T47D (cell line): ENCODE results near the gene SPATA31A3.
"Not testable (repeated sequence)": the region's sequence is repeated elsewhere in the genome, so short reads cannot be mapped to it uniquely, and the experiment has no call there.

Experiments used
- DNase-seq, 2 experiments: peaks; one replicate each; pipeline versions ENCODE4 v3.0.0 to v3.0.0-alpha.2; 2011 to 2012; ENCODE audit warnings: low read depth in 1 of 2, low spot score in 1 of 2
- in situ Hi-C: cut with HindIII; loops from 2 replicates; pipeline ENCODE4 v1.10.0; 2016; ENCODE audit warnings: low sequenced_read_pairs, low pct_unique_long_range_greater_than_20kb

The SPATA31A3 gene

DNA sequence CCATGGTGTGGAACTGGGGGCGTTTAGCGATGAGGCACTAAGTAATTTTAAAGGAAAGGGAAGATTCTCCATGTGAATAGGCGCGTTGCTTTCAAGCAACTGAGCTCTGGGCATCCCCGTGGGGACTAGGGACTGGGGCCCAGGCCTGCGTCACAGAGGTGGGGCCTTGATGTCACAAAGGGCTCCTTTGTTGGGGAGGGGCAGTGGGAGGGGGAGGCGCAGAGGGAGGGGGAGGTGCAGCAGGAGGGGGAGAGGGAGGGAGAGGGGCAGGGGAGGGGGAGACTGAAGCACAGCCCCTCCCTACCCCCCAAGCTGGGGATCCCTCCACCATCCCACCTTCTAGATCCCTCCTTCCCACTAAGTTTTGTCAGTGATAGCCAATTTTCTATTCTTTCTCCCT, at the start of gene SPATA31A3:
Gene SPATA31A3, minus strand, starts transcription at position 101 of the 400 bp plus-strand sequence. Its CDS starts 29 bp downstream, at position 72.
- DNase-seq, in situ Hi-C loops: not testable (repeated sequence)

DNA sequence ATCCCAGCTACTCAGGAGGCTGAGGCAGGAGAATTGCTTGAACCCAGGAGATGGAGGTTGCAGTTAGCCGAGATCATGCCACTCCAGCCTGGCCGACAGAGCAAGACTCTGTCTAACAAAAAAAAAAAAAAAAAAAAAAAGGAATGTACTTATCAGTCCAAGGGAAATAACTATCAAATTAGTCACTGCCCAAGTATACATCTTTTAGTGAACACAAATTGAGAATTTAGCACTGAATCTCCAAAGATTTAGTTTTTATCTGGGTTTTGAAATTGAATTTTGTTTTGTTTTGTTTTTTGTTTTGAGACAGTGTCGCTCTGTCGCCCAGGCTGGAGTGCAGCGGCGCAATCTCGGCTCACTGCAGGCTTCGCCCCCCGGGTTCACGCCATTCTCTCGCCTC, 39.8 kb downstream of the SPATA31A3 start:
- in situ Hi-C loops, DNase-seq: not testable (repeated sequence)

- DNase-seq: not testable (repeated sequence)
Observed at GRCh38 chr9:66942400-66943155, 49.8 kb downstream of the SPATA31A3 start.

GRCh38 chr9:66939878-66940830, 52.2 kb downstream of the SPATA31A3 start:
- DNase-seq, in situ Hi-C loops: not testable (repeated sequence)

More at GRCh38 chr9:66942400-66943155, 49.8 kb downstream of the SPATA31A3 start:
- in situ Hi-C loops: not testable (repeated sequence)

DNA sequence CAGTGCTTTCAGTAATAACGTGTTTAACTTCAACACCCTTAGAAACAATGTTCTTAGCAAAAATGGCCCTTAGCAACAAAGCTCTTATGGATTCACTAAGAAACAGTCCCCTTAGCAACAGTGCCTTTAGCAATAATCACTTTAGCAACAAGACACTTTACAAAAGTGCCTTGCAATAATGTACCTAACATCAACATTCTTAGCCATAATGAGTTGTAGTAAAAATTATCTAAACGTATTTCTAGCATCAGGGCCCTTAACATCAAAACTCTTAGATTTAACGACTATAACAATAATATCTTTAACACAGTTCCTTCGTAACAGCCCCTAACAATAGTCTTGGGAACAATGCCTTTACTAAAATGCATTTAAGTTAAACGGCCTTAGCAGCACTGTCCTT, 54.0 kb downstream of the SPATA31A3 start:
- DNase-seq, in situ Hi-C loops: not testable (repeated sequence)

DNA sequence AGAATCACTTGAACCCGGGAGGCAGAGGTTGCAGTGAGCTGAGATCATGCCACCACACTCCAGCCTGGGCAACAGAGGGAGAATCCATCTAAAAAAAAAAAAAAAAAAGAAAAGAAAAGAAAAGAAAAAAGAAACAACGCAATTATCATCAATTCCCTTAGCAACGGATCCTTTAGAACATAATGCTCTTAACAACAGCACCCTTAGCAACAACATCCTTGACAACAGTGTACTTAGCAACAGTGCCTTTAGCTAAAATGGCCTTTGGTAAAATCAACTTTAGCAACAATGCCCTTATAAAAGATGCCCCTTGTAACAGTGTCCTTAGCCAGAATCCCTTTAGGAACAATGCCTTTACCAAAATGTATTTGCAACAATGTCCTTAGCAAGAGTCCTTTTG, 54.7 kb downstream of the SPATA31A3 start:
- in situ Hi-C loops: not testable (repeated sequence)

More for the DNA sequence above, 54.7 kb downstream of the SPATA31A3 start:
- DNase-seq: not testable (repeated sequence)
